GM12878 (cell line): Measurements from ENCODE around the gene CACNA2D3.

ENCODE experiments used
- EZH2 ChIP-seq: IDR thresholded peaks from 2 replicates; pipeline ENCODE4 v1.6.1; 2012; ENCODE audit warnings: low read depth, mild to moderate bottlenecking, control low read depth, inconsistent platforms, low read length, borderline replicate concordance; ENCODE audit not compliant: control insufficient read depth
- PML ChIP-seq: IDR thresholded peaks from 2 replicates; pipeline ENCODE4 v1.6.1; 2012; ENCODE audit warnings: low read length, inconsistent platforms
- TCF3 ChIP-seq: IDR thresholded peaks from 2 replicates; pipeline ENCODE4 v1.6.1; 2012; ENCODE audit warnings: low read depth, mild to moderate bottlenecking, low read length, borderline replicate concordance; ENCODE audit not compliant: insufficient read depth
- TF ChIP-seq, protein P1 (sequence below): IDR thresholded peaks from 2 replicates; pipeline ENCODE4 v1.6.1; 2012; ENCODE audit warnings: low read depth, low read length, improper control_type of control experiment

DNA sequence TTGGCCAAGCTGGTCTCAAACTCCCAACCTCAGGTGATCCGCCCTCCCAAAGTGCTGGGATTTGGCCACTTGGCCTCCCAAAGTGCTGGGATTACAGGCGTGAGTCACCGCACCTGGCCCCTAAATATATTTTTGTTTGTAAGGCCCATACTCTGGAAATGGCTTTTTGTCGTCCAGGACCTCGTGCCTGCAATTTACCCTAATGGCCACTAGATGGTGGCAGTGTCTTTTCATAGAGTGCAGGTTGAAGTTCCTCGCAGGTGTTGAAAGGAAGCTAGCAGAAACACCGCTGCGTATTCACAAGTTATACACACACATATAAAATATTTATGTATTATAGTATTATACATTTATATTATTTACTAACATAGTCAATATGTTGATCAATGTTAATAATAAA is 708.3 kb downstream of the CACNA2D3 start:
- TF ChIP-seq PML (no peak), EZH2 (no peak), TCF3 (no peak)
- TF ChIP-seq, protein P1, sequence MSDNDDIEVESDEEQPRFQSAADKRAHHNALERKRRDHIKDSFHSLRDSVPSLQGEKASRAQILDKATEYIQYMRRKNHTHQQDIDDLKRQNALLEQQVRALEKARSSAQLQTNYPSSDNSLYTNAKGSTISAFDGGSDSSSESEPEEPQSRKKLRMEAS, result no peak
